HG03103 (cell line): ENCODE data around the gene PLA2G10.
A peak's percentile ranks its signal among the peaks of the same experiment; 100 is the strongest.
"Not testable (repeated sequence)": the region's sequence is repeated elsewhere in the genome, so short reads cannot be mapped to it uniquely, and the experiment has no call there.

Source experiments
- ATAC-seq: cut with Tn5 transposase; IDR thresholded peaks from one replicate; pipeline ENCODE4 v1.9.1; 2021; ENCODE audit warnings: low read depth; ENCODE audit not compliant: unreplicated experiment

PLA2G10 gene

GRCh38 chr16:14667347-14668266 lies 26.5 kb downstream of the PLA2G10 start:
- ATAC-seq, result no peak

- peak; percentile 61 for ATAC-seq
Observed at GRCh38 chr16:14658063-14658462, 36.0 kb downstream of the PLA2G10 start.

GRCh38 chr16:14652726-14653125 lies 41.4 kb downstream of the PLA2G10 start:
- ATAC-seq, result no peak

- ATAC-seq, result no peak
Observed at GRCh38 chr16:14650629-14651028, 43.5 kb downstream of the PLA2G10 start.

DNA sequence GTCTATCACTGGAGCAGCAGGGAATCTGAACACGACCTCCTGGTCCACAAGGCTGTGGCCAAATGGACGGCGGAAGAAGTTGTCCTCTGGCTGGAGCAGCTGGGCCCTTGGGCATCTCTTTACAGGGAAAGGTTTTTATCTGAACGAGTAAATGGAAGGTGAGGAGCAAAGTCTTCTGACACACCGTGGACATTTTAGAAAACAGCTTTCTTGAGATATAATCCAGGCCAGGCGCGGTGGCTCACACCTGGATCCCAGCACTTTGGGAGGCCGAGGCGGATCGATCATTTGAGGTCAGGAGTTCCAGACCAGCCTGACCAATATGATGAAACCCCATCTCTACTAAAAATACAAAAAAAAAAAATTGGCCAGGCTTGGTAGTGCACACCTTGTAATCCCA lies 44.3 kb downstream of the PLA2G10 start:
- ATAC-seq, result no peak

- ATAC-seq, result no peak
Observed at GRCh38 chr16:14641926-14642325, 52.2 kb downstream of the PLA2G10 start.

DNA sequence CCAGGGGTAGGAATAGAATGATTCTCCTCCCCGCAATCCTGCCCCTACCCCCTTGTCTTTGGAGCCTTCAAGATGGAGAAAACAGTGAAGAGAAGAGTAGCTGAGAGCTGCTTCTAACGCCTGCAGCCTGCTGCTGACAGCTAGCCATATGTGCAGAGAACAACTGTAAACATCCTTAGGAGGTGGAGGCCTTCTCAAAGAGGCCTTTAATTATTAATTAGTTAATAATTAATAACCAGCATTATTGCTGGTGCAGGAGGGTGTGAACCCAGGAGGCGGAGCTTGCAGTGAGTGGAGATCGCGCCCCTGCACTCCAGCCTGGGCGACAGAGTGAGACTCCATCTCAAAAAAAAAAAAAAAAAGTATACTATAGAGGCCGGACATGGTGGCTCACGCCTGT lies 52.9 kb downstream of the PLA2G10 start:
- no peak for ATAC-seq

DNA sequence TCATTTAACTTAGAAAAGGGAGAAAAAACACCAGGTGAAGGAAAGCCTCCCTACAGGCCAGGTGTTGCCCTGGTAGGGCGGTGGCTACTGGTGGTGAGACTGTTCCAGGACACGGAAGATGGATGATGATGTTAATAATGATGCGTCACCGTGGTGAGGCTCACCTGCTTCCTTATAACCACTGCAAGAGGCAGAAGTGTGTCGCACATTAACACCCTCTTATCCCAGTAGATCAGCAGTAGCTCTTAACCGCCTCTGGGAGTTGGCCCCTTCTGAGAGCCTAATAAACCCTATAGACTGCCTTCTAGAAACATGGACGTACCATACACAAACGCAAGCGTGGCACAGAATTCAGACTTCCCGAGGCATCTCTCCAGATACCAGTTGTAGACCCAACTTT lies 53.6 kb downstream of the PLA2G10 start:
- ATAC-seq, result no peak

- not testable (repeated sequence) for ATAC-seq
Observed at GRCh38 chr16:14636951-14637240, 57.2 kb downstream of the PLA2G10 start.

GRCh38 chr16:14636179-14636950 lies 57.7 kb downstream of the PLA2G10 start:
- ATAC-seq, result not testable (repeated sequence)

DNA sequence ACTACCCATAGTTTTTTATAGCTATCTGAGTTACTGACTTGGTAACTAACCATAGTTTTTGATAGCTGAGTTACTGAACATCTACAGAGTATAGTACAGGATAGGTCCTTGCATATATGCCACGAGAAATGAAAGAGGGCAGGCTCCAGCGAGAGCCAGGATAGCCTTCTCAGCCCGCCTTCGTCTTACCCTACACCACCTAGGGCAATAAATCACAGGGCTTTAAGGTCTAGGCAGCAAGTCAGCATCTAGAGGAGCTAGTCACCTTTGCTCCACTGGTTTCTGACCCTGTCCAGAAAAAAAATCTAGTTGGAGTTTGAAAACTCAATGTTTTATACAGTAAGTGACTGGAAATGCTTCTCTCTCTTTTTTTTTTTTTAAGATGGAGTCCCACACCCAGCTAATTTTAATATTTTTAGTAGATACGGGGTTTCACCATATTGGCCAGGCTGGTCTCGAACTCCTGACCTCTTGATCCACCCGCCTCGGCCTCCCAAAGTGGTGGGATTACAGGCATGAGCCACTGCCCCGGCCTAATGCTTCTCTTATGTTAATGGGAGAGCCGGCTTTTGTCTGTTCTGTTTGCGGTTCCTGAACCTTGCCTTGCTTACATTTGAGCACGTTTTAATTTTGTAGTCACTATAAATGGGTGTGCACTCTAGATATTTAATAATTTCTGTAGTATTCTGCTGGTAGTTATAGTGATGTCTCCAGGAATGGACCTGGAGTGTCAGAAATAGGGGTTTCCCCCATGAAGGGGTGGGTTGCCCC lies 58.5 kb downstream of the PLA2G10 start:
- ATAC-seq, result no peak

- no peak for ATAC-seq
Observed at GRCh38 chr16:14634389-14634725, 59.8 kb downstream of the PLA2G10 start.

- peak; percentile 63 for ATAC-seq
Observed at GRCh38 chr16:14632693-14633569, 61.2 kb downstream of the PLA2G10 start, which contains the start of gene BFAR. Gene BFAR (plus strand): TSS chr16:14632951. CDS start chr16:14644347, 11,396 bp downstream.

GRCh38 chr16:14630620-14631330 lies 63.3 kb downstream of the PLA2G10 start:
- not testable (repeated sequence) for ATAC-seq

- ATAC-seq, result peak; percentile 45
Observed at GRCh38 chr16:14629919-14630619, 64.0 kb downstream of the PLA2G10 start, which contains the start of gene PARN. Gene PARN (minus strand): TSS chr16:14630260. CDS start chr16:14630125, 135 bp downstream.

DNA sequence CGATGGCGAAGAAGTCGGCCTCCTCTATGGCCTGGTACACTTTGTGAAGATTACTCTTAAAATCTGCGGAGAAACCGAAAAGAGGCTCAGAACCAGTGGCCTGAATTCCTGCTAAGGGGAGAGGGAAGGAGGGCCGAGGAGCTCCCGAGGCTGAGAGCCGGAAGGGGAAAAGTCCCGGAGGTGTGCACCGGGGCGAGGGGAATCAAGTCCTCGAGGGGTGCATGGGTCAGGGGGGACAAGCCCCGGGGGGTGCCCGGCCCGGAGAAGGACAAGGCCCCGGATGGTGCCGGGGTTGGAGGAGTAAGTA lies 64.5 kb downstream of the PLA2G10 start:
- peak; percentile 5 for ATAC-seq

DNA sequence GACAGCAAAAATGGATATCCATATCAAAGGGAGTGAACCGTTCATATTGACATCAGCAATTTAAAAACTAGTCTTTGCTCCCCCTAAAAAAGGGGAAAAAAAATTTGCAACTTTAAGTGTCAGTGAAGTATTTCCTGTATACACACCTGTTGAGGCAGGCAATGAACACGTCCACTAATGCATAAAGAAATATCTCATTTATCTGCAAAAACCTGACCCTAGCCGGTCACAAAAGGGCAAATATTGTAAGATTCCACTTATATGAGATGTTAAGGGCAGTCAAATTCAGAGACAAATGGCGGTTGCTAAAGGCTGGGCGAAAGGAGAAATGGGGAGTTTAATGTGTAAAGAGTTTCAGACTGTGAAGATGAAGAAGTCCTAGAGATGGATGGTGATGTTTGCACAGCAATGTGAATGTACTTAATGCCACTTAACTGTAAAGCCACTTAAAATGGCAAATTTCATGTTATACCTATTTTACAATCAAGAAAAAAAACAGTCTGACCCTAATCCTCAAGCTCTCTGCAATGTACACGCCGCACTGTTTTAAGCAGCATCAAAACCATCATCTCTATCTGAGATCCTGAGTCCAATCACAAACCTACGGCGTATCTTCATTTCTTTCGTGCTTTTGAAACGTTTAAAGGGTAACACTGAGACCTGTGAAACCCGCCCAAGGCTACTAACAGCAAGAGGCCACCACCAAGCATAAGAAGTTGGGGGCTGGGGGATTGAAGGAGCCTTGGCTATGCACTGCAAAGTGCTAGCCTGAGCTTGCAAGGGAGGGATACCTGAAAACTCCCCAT lies 65.1 kb downstream of the PLA2G10 start:
- no peak for ATAC-seq

DNA sequence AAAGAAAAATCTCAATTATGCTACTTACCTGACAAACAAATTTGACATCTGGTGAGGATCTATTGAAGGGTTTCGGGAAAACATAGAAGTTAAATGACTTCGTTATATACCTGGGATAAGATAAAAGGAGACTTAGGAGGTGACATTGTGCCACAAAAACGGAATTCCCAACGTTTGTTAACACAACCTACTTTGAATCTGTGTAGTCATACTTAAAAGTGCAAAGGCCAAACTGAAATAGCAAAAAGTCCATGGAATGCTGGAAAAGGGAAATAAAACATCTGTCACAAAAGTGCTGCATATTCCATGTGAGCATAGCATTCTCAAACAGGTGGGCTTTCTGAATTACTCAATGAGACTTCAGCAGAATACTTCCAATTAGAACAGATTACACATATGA lies 67.0 kb downstream of the PLA2G10 start:
- no peak for ATAC-seq
